Uterus (tissue), 4 donors: Measurements from ENCODE around the gene SMIM44. TPM values are rescaled to one million over a fixed set of nuclear protein-coding genes. Genes with fewer than 3 reads are reported as not detected.

Experiments used
- DNase-seq, 2 donors: peaks; one replicate each; pipeline ENCODE4 v3.0.0-alpha.2; 2019 to 2020
- H3K27ac ChIP-seq, 2 donors: fragments of 200-600 bp; sonication (generic); 1 replicate in 1 of 2; 2 replicates in 1 of 2; pipeline ENCODE4 v1.5.1; 2016 to 2018
- H3K27me3 ChIP-seq, 2 donors: fragments of 200-600 bp; sonication (generic); one replicate each; pipeline ENCODE4 v1.5.1; 2018 to 2019; ENCODE audit warnings: control low read depth in 1 of 2
- H3K36me3 ChIP-seq, 2 donors: fragments of 200-600 bp; sonication (generic); one replicate each; pipeline ENCODE4 v1.5.1; 2019; ENCODE audit warnings: control low read depth in 1 of 2
- H3K4me1 ChIP-seq, 2 donors: fragments of 200-600 bp; sonication (generic); one replicate each; pipeline ENCODE4 v1.5.1; 2018 to 2019; ENCODE audit warnings: control low read depth in 1 of 2
- H3K4me3 ChIP-seq, 2 donors: fragments of 200-600 bp; sonication (generic); 1 replicate in 1 of 2; 2 replicates in 1 of 2; pipeline ENCODE4 v1.5.1; 2018 to 2019; ENCODE audit warnings: mild to moderate bottlenecking in 1 of 2
- H3K9me3 ChIP-seq, 2 donors: fragments of 200-600 bp; sonication (generic); one replicate each; pipeline ENCODE4 v1.5.1; 2019; ENCODE audit warnings: control low read depth in 1 of 2
- POLR2A ChIP-seq, 2 donors: fragments of 450-650 bp; IDR thresholded peaks; one replicate each; pipeline ENCODE4 v1.6.1; 2016; ENCODE audit warnings: antibody characterized with exemption in 2 of 2, mild to moderate bottlenecking in 1 of 2, moderate library complexity in 1 of 2
- intact Hi-C: fragments of 100-400 bp; cut with DNase I; formaldehyde crosslinking; loops from one replicate; pipeline ENCODE4 v1.15.1; 2023; ENCODE audit warnings: low total_unique reads
- total RNA-seq, 4 donors: library from RNA; depleted of rRNA in 3 of 4; stranded (reverse); fragments of >200 nt in 3 of 4; gene quantifications; one replicate each; pipeline versions ENCODE4 v1.1.0 to v1.2.4, GENCODE V29; 2014 to 2023
- TF ChIP-seq, protein P1 (sequence below), 4 experiments: fragments of 200-600 bp in 2 of 4; fragments of 450-650 bp in 2 of 4; sonication (generic) in 2 of 4; IDR thresholded peaks; one replicate each; pipeline ENCODE4 v1.5.1; 2016 to 2019; ENCODE audit warnings: antibody characterized with exemption in 4 of 4, mild to moderate bottlenecking in 2 of 4, moderate library complexity in 1 of 4
- donor health status: DM: yes; HTN: yes; CAD: no.

Gene SMIM44
- total RNA-seq, 4 donors from 2014 or later: not detected

DNA sequence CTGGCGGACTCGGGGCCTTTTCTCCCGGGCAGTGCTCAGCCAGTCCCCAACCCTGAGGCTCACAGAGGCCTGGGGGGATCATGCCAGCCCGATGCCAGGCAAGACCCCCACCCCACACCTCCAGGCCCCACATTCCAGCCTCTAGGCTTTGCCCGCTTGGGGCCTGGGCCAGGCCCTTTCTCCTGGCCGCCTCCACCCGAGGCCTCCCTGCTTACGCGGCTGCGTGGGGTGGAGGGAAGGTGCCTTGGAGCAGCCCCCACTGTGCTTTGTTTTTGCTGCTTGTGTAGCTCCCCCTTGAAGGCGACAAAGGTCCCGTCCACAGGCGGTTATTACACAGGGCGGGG lies 41.3 kb downstream of the SMIM44 start:
- DNase-seq: no peak
- H3K4me1 ChIP-seq: peaks cover 0 to 4% of the 10 kb centered on the region in 2 donors
- intact Hi-C loops: no loop called here
- TF ChIP-seq, protein P1, sequence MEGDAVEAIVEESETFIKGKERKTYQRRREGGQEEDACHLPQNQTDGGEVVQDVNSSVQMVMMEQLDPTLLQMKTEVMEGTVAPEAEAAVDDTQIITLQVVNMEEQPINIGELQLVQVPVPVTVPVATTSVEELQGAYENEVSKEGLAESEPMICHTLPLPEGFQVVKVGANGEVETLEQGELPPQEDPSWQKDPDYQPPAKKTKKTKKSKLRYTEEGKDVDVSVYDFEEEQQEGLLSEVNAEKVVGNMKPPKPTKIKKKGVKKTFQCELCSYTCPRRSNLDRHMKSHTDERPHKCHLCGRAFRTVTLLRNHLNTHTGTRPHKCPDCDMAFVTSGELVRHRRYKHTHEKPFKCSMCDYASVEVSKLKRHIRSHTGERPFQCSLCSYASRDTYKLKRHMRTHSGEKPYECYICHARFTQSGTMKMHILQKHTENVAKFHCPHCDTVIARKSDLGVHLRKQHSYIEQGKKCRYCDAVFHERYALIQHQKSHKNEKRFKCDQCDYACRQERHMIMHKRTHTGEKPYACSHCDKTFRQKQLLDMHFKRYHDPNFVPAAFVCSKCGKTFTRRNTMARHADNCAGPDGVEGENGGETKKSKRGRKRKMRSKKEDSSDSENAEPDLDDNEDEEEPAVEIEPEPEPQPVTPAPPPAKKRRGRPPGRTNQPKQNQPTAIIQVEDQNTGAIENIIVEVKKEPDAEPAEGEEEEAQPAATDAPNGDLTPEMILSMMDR (IDR thresholded peaks at IDR 0.05): no peak
- no peak for TF ChIP-seq POLR2A (IDR thresholded peaks at IDR 0.05)
- H3K36me3 ChIP-seq: no peaks in the 10 kb centered on the region
- no peaks in the 10 kb centered on the region for H3K9me3 ChIP-seq
- no peaks in the 10 kb centered on the region for H3K27me3 ChIP-seq
- peak overlapping the region; percentile 61 to 63 for H3K27ac ChIP-seq
- H3K4me3 ChIP-seq: no peak overlapping the region

GRCh38 chr19:3441089-3441985 lies 41.9 kb downstream of the SMIM44 start:
- Histone ChIP-seq H3K27ac (peak overlapping the region; percentile 61 to 63), H3K4me3 (no peak overlapping the region), H3K36me3 (no peaks in the 10 kb centered on the region), H3K27me3 (no peaks in the 10 kb centered on the region), H3K4me1 (peaks cover 0 to 4% of the 10 kb centered on the region in 2 donors), H3K9me3 (no peaks in the 10 kb centered on the region)
- intact Hi-C loops: no loop called here
- DNase-seq: no peak
- TF ChIP-seq, protein P1 (IDR thresholded peaks at IDR 0.05): no peak
- TF ChIP-seq POLR2A (IDR thresholded peaks at IDR 0.05): no peak

DNA sequence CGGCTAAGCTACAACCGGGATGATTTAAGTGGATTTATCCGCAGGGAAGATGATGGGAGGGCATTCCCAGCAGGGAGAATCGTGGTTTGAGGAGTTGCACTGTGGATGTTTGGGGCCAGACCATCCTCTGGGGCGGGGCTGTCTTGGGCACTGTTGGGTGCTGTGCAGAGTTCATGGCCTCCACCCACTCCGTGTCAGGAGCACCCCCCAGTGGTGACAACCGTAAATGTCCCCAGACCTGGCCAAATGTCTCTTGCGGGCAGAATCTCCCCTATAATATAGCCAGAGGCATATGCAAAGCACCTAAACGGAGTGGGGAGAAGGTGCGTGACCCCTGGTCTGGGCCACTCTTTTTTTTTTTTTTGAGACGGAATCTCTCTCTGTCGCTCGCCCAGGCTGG lies 43.2 kb downstream of the SMIM44 start:
- no peak for DNase-seq
- no peak overlapping the region for H3K27ac ChIP-seq

DNA sequence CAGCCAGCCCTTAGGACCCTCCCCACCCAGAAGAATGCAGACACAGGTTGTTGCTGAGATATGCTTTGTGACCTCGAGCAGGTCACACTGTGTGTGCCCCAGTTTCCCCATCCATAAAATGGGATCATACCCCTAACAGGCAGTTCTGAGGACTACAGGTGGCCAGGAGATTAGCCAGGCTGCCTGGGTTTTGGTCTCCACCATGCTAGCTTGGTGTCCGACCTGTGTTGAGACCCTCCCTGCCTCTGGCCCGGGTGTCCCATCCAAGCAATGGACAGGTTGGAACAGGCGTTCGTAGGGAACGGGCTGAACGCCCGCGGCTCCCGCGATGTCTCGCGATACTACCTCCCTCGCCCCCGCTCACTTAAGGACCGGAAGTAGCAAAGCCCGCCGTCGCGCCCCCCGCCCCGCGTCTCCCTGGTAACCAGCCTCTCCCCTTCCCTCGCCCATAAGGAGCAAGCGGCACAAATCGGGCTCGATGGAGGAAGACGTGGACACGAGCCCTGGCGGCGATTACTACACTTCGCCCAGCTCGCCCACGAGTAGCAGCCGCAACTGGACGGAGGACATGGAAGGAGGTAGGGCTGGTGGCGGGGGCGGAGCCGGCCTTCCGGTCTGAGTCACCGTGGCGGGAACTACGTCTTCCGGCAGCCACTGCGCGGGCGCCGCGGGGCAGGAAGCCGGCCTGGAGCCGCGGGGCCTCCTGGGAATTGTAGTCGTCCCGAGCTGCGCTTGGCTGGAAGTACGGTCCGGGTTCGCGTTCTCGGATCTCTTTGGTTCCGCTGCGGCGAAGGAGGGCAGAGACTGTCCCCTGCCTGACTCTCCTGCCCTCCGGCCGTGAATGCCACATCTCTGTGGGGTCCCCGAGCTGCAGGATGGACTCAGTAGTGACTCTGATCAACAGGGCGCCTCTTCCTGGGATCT lies 48.3 kb downstream of the SMIM44 start:
- Histone ChIP-seq H3K4me1 (peaks cover 0 to 12% of the 10 kb centered on the region in 2 donors), H3K27ac (peak overlapping the region; percentile 86 to 90), H3K9me3 (no peaks in the 10 kb centered on the region), H3K36me3 (no peaks in the 10 kb centered on the region), H3K4me3 (peak overlapping the region; percentile 35 to 38), H3K27me3 (no peaks in the 10 kb centered on the region)
- TF ChIP-seq, protein P1 (IDR thresholded peaks at IDR 0.05): peak in 2 of 4 experiments; percentile 18 to 24
- TF ChIP-seq POLR2A (IDR thresholded peaks at IDR 0.05): peak in 1 of 2 donors; percentile 35
- intact Hi-C loops: no loop called here
- peak; percentile 95 to 96 for DNase-seq

More for the DNA sequence above, 43.2 kb downstream of the SMIM44 start:
- Histone ChIP-seq H3K4me3 (no peak overlapping the region), H3K27me3 (no peaks in the 10 kb centered on the region), H3K4me1 (peaks cover 0 to 8% of the 10 kb centered on the region in 2 donors), H3K9me3 (no peaks in the 10 kb centered on the region), H3K36me3 (no peaks in the 10 kb centered on the region)
- intact Hi-C loops: no loop called here
- TF ChIP-seq POLR2A (IDR thresholded peaks at IDR 0.05): no peak
- TF ChIP-seq, protein P1 (IDR thresholded peaks at IDR 0.05): peak in 3 of 4 experiments; percentile 14 to 21 (median 14)
